HG03457 (cell line): ENCODE measurements around the gene TFAP2A.

ENCODE experiments used
- ATAC-seq: cut with Tn5 transposase; IDR thresholded peaks from one replicate; pipeline ENCODE4 v1.9.1; 2021; ENCODE audit warnings: moderate number of reproducible peaks; ENCODE audit not compliant: unreplicated experiment

The TFAP2A gene

GRCh38 chr6:10401004-10401536 lies 13.8 kb downstream of the TFAP2A start:
- no peak for ATAC-seq

- ATAC-seq = no peak
Measured at GRCh38 chr6:10400330-10400729, 14.5 kb downstream of the TFAP2A start.

- ATAC-seq = no peak
Measured at GRCh38 chr6:10399451-10399850, 15.4 kb downstream of the TFAP2A start.

- ATAC-seq = no peak
Measured at GRCh38 chr6:10398446-10399218, 16.2 kb downstream of the TFAP2A start.

- no peak for ATAC-seq
Measured at GRCh38 chr6:10397756-10398445, 17.0 kb downstream of the TFAP2A start.

GRCh38 chr6:10396785-10397184 lies 18.1 kb downstream of the TFAP2A start:
- no peak for ATAC-seq

- no peak for ATAC-seq
Measured at GRCh38 chr6:10395704-10396546, 18.9 kb downstream of the TFAP2A start.

GRCh38 chr6:10395171-10395703 lies 19.6 kb downstream of the TFAP2A start:
- no peak for ATAC-seq

GRCh38 chr6:10393544-10394225 lies 21.2 kb downstream of the TFAP2A start:
- ATAC-seq = no peak

- ATAC-seq = no peak
Measured at GRCh38 chr6:10391799-10392198, 23.1 kb downstream of the TFAP2A start.

GRCh38 chr6:10391299-10391630 lies 23.6 kb downstream of the TFAP2A start:
- ATAC-seq = no peak

GRCh38 chr6:10390495-10391298 lies 24.2 kb downstream of the TFAP2A start:
- no peak for ATAC-seq

- ATAC-seq = no peak
Measured at GRCh38 chr6:10389739-10390494, 25.0 kb downstream of the TFAP2A start.

- no peak for ATAC-seq
Measured at GRCh38 chr6:10386756-10387654, 27.9 kb downstream of the TFAP2A start.

GRCh38 chr6:10386220-10386619 lies 28.7 kb downstream of the TFAP2A start:
- ATAC-seq = no peak

- no peak for ATAC-seq
Measured at GRCh38 chr6:10385524-10386132, 29.2 kb downstream of the TFAP2A start.
